HepG2 (cell line): ENCODE measurements around the gene P2RY6. TPM values are rescaled to one million over a fixed set of nuclear protein-coding genes. Genes with fewer than 3 reads are reported as not detected.

Experiments
- DPF2 ChIP-seq: sonication (generic); formaldehyde crosslinking; IDR thresholded peaks from 2 replicates; pipeline ENCODE4 v1.4.0; 2020; ENCODE audit warnings: mild to moderate bottlenecking, low read depth, missing genetic modification reagents, borderline replicate concordance
- KLF13 ChIP-seq: sonication (generic); formaldehyde crosslinking; IDR thresholded peaks from 2 replicates; pipeline ENCODE4 v1.4.0; 2020; ENCODE audit warnings: mild to moderate bottlenecking, missing genetic modification reagents
- NFIC ChIP-seq: IDR thresholded peaks from 2 replicates; pipeline ENCODE4 v1.6.1; 2012; ENCODE audit warnings: mild to moderate bottlenecking, low read length, inconsistent platforms
- PRPF4 ChIP-seq: fragments of 200-400 bp; formaldehyde crosslinking; IDR thresholded peaks from 2 replicates; pipeline ENCODE4 v1.6.1; 2016; ENCODE audit warnings: low read length, low read depth; ENCODE audit not compliant: poor library complexity, severe bottlenecking
- RFXAP ChIP-seq: sonication (generic); formaldehyde crosslinking; IDR thresholded peaks from 2 replicates; pipeline ENCODE4 v1.4.0; 2020; ENCODE audit warnings: missing genetic modification reagents, borderline replicate concordance
- RXRB ChIP-seq: IDR thresholded peaks from 2 replicates; pipeline ENCODE4 v1.6.1; 2016; ENCODE audit warnings: borderline replicate concordance, missing genetic modification reagents, missing compliant biosample characterization
- TGIF2 ChIP-seq: IDR thresholded peaks from 2 replicates; pipeline ENCODE4 v1.6.1; 2016; ENCODE audit warnings: control low read depth, missing compliant biosample characterization
- ZMYM3 ChIP-seq: sonication (generic); formaldehyde crosslinking; IDR thresholded peaks from 2 replicates; pipeline ENCODE4 v1.5.1; 2020; ENCODE audit warnings: mild to moderate bottlenecking, missing genetic modification reagents
- ZNF337 ChIP-seq: sonication (generic); formaldehyde crosslinking; IDR thresholded peaks from 2 replicates; pipeline ENCODE4 v1.5.1; 2020; ENCODE audit warnings: missing genetic modification reagents, low read depth, mild to moderate bottlenecking, borderline replicate concordance
- ZNF34 ChIP-seq: sonication (generic); formaldehyde crosslinking; IDR thresholded peaks from 2 replicates; pipeline ENCODE4 v1.4.0; 2020; ENCODE audit warnings: mild to moderate bottlenecking, missing genetic modification reagents, borderline replicate concordance
- ZNF451 ChIP-seq: sonication (generic); formaldehyde crosslinking; IDR thresholded peaks from 2 replicates; pipeline ENCODE4 v1.5.0; 2020; ENCODE audit warnings: mild to moderate bottlenecking, missing genetic modification reagents
- polyA plus RNA-seq, 8 experiments: library from polyadenylated mRNA; depleted of rRNA in 3 of 8; stranded (reverse) in 7 of 8; unstranded in 1 of 8; fragments of >200 nt; fragmentation: Illumina TruSeq in 4 of 8; extraction: Trizol in 4 of 8; gene quantifications; 2 replicates each; pipeline versions ENCODE4 v1.2.1 to v1.2.3, GENCODE V29; 2011 to 2016; ENCODE audit warnings: low read depth in 4 of 8, missing spikeins in 1 of 8, mixed read lengths in 1 of 8; ENCODE audit not compliant: insufficient read depth in 1 of 8
- total RNA-seq, 5 experiments: library from RNA; depleted of rRNA; stranded (reverse); fragments of >200 nt; fragmentation: Illumina TruSeq; extraction: Trizol; gene quantifications; 2 replicates each; pipeline ENCODE4 v1.2.3, GENCODE V29; 2016; ENCODE audit warnings: low read depth in 1 of 5
- TF ChIP-seq, protein P1 (sequence below): sonication (generic); formaldehyde crosslinking; IDR thresholded peaks from 2 replicates; pipeline ENCODE4 v1.9.0; 2021; ENCODE audit warnings: mild to moderate bottlenecking, missing genetic modification reagents
- TF ChIP-seq, protein P2 (sequence below): sonication (generic); formaldehyde crosslinking; IDR thresholded peaks from 2 replicates; pipeline ENCODE4 v1.4.0; 2020; ENCODE audit warnings: missing genetic modification reagents, borderline replicate concordance
- TF ChIP-seq, protein P3 (sequence below): sonication (generic); formaldehyde crosslinking; IDR thresholded peaks from 2 replicates; pipeline ENCODE4 v1.5.0; 2020; ENCODE audit warnings: mild to moderate bottlenecking, missing genetic modification reagents, borderline replicate concordance
- TF ChIP-seq, protein P4 (sequence below): sonication (generic); formaldehyde crosslinking; IDR thresholded peaks from 2 replicates; pipeline ENCODE4 v1.8.1; 2023; ENCODE audit warnings: mild to moderate bottlenecking, missing genetic modification reagents, borderline replicate concordance

The P2RY6 gene
- total and polyA plus RNA-seq, 2 of the 13 experiments (the other 11 are each of a cell fraction or from before 2014, with no cell fraction given) = 0.09 to 0.29 TPM

DNA sequence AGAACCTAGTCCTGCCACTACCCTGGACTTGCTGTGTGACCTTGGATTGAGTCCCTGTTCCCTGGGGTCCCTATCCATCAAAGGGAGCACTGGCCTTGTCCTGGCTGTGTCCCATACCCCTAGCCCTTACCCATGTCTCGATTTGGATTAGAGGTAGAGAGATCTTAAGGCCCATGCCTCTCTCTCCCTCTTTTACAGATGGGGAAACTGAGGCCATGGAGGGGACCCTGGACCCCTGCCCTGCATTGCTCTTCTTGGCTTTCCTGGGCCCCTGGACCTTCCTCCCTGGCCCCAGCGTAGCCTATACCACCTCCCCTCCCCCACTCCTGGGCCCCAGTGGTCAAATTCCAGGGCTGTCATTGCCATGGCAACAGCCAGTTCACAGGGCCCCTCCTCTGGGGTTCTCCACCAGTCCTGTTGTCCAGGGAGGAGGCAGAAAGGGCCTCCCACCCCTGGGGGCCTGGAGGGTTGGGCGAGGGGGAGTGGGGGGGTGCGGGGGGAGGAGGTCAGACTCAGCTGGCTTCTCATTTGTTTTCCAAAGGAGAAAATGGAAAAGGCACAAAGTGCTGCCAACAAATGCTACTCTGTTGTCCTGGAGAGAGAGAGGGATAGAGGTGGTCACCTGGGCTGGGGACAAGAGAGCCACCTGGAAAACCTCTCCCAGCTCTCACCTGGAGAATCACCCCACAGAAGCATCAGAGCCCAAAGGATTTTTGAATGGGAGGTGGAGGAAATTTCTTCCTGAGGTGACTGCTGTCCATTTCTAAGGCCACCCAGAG is 59.2 kb downstream of the P2RY6 start (continued):
- TF ChIP-seq, protein P1, sequence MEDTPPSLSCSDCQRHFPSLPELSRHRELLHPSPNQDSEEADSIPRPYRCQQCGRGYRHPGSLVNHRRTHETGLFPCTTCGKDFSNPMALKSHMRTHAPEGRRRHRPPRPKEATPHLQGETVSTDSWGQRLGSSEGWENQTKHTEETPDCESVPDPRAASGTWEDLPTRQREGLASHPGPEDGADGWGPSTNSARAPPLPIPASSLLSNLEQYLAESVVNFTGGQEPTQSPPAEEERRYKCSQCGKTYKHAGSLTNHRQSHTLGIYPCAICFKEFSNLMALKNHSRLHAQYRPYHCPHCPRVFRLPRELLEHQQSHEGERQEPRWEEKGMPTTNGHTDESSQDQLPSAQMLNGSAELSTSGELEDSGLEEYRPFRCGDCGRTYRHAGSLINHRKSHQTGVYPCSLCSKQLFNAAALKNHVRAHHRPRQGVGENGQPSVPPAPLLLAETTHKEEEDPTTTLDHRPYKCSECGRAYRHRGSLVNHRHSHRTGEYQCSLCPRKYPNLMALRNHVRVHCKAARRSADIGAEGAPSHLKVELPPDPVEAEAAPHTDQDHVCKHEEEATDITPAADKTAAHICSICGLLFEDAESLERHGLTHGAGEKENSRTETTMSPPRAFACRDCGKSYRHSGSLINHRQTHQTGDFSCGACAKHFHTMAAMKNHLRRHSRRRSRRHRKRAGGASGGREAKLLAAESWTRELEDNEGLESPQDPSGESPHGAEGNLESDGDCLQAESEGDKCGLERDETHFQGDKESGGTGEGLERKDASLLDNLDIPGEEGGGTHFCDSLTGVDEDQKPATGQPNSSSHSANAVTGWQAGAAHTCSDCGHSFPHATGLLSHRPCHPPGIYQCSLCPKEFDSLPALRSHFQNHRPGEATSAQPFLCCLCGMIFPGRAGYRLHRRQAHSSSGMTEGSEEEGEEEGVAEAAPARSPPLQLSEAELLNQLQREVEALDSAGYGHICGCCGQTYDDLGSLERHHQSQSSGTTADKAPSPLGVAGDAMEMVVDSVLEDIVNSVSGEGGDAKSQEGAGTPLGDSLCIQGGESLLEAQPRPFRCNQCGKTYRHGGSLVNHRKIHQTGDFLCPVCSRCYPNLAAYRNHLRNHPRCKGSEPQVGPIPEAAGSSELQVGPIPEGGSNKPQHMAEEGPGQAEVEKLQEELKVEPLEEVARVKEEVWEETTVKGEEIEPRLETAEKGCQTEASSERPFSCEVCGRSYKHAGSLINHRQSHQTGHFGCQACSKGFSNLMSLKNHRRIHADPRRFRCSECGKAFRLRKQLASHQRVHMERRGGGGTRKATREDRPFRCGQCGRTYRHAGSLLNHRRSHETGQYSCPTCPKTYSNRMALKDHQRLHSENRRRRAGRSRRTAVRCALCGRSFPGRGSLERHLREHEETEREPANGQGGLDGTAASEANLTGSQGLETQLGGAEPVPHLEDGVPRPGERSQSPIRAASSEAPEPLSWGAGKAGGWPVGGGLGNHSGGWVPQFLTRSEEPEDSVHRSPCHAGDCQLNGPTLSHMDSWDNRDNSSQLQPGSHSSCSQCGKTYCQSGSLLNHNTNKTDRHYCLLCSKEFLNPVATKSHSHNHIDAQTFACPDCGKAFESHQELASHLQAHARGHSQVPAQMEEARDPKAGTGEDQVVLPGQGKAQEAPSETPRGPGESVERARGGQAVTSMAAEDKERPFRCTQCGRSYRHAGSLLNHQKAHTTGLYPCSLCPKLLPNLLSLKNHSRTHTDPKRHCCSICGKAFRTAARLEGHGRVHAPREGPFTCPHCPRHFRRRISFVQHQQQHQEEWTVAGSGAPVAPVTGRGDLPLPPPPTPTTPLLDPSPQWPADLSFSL (CRISPR knock-in tag) = peak; percentile 45; the same call in 1 of the 2 replicates
- TF ChIP-seq TGIF2 (CRISPR knock-in tag) = peak; percentile 79; the same call in 1 of the 2 replicates
- 0 out of 2 replicates have a peak, but pooled peaks have one; percentile 26 for TF ChIP-seq NFIC
- 0 out of 2 replicates have a peak, but pooled peaks have one; percentile 40 for TF ChIP-seq ZNF337 (CRISPR knock-in tag)
- no peak for TF ChIP-seq ZNF34 (CRISPR knock-in tag)
- peak; percentile 98 for TF ChIP-seq RFXAP (CRISPR knock-in tag)
- TF ChIP-seq ZNF451 (CRISPR knock-in tag) = no peak
- peak; percentile 76; the same call in 1 of the 2 replicates for TF ChIP-seq DPF2 (CRISPR knock-in tag)
- TF ChIP-seq PRPF4 = peak; percentile 69
- TF ChIP-seq, protein P2, sequence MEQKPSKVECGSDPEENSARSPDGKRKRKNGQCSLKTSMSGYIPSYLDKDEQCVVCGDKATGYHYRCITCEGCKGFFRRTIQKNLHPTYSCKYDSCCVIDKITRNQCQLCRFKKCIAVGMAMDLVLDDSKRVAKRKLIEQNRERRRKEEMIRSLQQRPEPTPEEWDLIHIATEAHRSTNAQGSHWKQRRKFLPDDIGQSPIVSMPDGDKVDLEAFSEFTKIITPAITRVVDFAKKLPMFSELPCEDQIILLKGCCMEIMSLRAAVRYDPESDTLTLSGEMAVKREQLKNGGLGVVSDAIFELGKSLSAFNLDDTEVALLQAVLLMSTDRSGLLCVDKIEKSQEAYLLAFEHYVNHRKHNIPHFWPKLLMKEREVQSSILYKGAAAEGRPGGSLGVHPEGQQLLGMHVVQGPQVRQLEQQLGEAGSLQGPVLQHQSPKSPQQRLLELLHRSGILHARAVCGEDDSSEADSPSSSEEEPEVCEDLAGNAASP = peak; percentile 60; the same call in 1 of the 2 replicates
- no peak for TF ChIP-seq KLF13 (CRISPR knock-in tag)
- peak; percentile 83 for TF ChIP-seq ZMYM3 (CRISPR knock-in tag)
- TF ChIP-seq, protein P3, sequence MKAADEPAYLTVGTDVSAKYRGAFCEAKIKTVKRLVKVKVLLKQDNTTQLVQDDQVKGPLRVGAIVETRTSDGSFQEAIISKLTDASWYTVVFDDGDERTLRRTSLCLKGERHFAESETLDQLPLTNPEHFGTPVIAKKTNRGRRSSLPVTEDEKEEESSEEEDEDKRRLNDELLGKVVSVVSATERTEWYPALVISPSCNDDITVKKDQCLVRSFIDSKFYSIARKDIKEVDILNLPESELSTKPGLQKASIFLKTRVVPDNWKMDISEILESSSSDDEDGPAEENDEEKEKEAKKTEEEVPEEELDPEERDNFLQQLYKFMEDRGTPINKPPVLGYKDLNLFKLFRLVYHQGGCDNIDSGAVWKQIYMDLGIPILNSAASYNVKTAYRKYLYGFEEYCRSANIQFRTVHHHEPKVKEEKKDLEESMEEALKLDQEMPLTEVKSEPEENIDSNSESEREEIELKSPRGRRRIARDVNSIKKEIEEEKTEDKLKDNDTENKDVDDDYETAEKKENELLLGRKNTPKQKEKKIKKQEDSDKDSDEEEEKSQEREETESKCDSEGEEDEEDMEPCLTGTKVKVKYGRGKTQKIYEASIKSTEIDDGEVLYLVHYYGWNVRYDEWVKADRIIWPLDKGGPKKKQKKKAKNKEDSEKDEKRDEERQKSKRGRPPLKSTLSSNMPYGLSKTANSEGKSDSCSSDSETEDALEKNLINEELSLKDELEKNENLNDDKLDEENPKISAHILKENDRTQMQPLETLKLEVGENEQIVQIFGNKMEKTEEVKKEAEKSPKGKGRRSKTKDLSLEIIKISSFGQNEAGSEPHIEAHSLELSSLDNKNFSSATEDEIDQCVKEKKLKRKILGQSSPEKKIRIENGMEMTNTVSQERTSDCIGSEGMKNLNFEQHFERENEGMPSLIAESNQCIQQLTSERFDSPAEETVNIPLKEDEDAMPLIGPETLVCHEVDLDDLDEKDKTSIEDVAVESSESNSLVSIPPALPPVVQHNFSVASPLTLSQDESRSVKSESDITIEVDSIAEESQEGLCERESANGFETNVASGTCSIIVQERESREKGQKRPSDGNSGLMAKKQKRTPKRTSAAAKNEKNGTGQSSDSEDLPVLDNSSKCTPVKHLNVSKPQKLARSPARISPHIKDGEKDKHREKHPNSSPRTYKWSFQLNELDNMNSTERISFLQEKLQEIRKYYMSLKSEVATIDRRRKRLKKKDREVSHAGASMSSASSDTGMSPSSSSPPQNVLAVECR (CRISPR knock-in tag) = peak; percentile 72; the same call in 1 of the 2 replicates
- TF ChIP-seq, protein P4, sequence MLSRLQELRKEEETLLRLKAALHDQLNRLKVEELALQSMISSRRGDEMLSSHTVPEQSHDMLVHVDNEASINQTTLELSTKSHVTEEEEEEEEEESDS = peak; percentile 72; the same call in 1 of the 2 replicates
- TF ChIP-seq RXRB = peak; percentile 70
